Measurements from ENCODE around the gene CFLAR. TPM values are rescaled to one million over a fixed set of nuclear protein-coding genes. Genes with fewer than 3 reads are reported as not detected.

Gene CFLAR
- total RNA-seq, 2 donors from 2014 or later: 165 to 315 TPM

GRCh38 chr2:201127152-201127511, 11.2 kb downstream of the CFLAR start:
- TF ChIP-seq, protein P1, sequence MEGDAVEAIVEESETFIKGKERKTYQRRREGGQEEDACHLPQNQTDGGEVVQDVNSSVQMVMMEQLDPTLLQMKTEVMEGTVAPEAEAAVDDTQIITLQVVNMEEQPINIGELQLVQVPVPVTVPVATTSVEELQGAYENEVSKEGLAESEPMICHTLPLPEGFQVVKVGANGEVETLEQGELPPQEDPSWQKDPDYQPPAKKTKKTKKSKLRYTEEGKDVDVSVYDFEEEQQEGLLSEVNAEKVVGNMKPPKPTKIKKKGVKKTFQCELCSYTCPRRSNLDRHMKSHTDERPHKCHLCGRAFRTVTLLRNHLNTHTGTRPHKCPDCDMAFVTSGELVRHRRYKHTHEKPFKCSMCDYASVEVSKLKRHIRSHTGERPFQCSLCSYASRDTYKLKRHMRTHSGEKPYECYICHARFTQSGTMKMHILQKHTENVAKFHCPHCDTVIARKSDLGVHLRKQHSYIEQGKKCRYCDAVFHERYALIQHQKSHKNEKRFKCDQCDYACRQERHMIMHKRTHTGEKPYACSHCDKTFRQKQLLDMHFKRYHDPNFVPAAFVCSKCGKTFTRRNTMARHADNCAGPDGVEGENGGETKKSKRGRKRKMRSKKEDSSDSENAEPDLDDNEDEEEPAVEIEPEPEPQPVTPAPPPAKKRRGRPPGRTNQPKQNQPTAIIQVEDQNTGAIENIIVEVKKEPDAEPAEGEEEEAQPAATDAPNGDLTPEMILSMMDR (IDR thresholded peaks at IDR 0.05): no peak
- H3K4me3 ChIP-seq: peak overlapping the region; percentile 60
- H3K27ac ChIP-seq: peak overlapping the region; percentile 64 to 83
- H3K4me1 ChIP-seq (ENCODE audit: control insufficient read depth in 1 of 2, low read depth in 2 of 2): peaks cover 89 to 93% of the 10 kb centered on the region in 2 donors
- no peaks in the 10 kb centered on the region for H3K9me3 ChIP-seq
- ATAC-seq (ENCODE audit: insufficient number of reproducible peaks, low FRiP score, low read depth): no peak
- H3K27me3 ChIP-seq (replicated peaks; ENCODE audit: insufficient read depth): no peaks in the 10 kb centered on the region
- H3K36me3 ChIP-seq: no peaks in the 10 kb centered on the region
- no peak for DNase-seq (ENCODE audit: low spot score)

DNA sequence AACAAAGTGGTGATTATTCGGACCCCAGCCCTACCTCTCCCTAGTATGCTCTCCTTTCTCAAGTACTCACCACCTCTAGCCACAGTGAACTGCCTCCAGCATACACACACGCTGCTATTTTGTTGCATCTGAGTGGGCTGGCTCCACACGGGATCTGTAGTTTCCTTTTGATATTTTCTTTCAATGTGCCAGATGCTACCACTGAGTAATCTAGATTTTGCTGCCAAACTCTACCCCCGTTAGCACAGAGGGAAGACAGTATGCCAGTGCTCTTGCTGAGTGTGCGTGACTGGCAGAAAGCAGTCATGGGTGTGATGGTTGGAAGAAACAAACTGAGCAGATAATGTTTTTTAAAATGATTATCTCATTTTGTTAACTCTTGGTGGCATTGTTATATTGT, 11.6 kb downstream of the CFLAR start:
- H3K4me1 ChIP-seq (ENCODE audit: control insufficient read depth in 1 of 2, low read depth in 2 of 2): peaks cover 86 to 90% of the 10 kb centered on the region in 2 donors
- peak overlapping the region; percentile 64 to 83 for H3K27ac ChIP-seq
- no peaks in the 10 kb centered on the region for H3K36me3 ChIP-seq
- H3K4me3 ChIP-seq: peak overlapping the region; percentile 60
- no peaks in the 10 kb centered on the region for H3K27me3 ChIP-seq (replicated peaks; ENCODE audit: insufficient read depth)
- TF ChIP-seq, protein P1 (IDR thresholded peaks at IDR 0.05): no peak
- DNase-seq (ENCODE audit: low spot score): no peak
- no peaks in the 10 kb centered on the region for H3K9me3 ChIP-seq
- ATAC-seq (ENCODE audit: insufficient number of reproducible peaks, low FRiP score, low read depth): peak; percentile 74

- Histone ChIP-seq H3K4me1 (ENCODE audit: control insufficient read depth in 1 of 2, low read depth in 2 of 2) (peaks cover 82 to 90% of the 10 kb centered on the region in 2 donors), H3K27ac (peak overlapping the region in 1 of 2 donors; percentile 83), H3K36me3 (no peaks in the 10 kb centered on the region), H3K9me3 (no peaks in the 10 kb centered on the region), H3K27me3 (replicated peaks; ENCODE audit: insufficient read depth) (no peaks in the 10 kb centered on the region), H3K4me3 (peak overlapping the region; percentile 60)
- ATAC-seq (ENCODE audit: insufficient number of reproducible peaks, low FRiP score, low read depth) (no peak), DNase-seq (ENCODE audit: low spot score) (no peak)
- TF ChIP-seq, protein P1 (IDR thresholded peaks at IDR 0.05): no peak
These were observed 12.1 kb downstream of the CFLAR start for GRCh38 chr2:201128033-201128432.

- Histone ChIP-seq H3K9me3 (no peaks in the 10 kb centered on the region), H3K27me3 (replicated peaks; ENCODE audit: insufficient read depth) (no peaks in the 10 kb centered on the region), H3K4me3 (peak overlapping the region; percentile 13), H3K27ac (peak overlapping the region; percentile 1 to 83), H3K36me3 (peaks cover 7% of the 10 kb centered on the region), H3K4me1 (ENCODE audit: control insufficient read depth in 1 of 2, low read depth in 2 of 2) (peaks cover 72 to 83% of the 10 kb centered on the region in 2 donors)
- TF ChIP-seq, protein P1 (IDR thresholded peaks at IDR 0.05): no peak
- ATAC-seq (ENCODE audit: insufficient number of reproducible peaks, low FRiP score, low read depth) (no peak), DNase-seq (ENCODE audit: low spot score) (no peak)
These were observed 13.1 kb downstream of the CFLAR start for GRCh38 chr2:201128933-201129505.

DNA sequence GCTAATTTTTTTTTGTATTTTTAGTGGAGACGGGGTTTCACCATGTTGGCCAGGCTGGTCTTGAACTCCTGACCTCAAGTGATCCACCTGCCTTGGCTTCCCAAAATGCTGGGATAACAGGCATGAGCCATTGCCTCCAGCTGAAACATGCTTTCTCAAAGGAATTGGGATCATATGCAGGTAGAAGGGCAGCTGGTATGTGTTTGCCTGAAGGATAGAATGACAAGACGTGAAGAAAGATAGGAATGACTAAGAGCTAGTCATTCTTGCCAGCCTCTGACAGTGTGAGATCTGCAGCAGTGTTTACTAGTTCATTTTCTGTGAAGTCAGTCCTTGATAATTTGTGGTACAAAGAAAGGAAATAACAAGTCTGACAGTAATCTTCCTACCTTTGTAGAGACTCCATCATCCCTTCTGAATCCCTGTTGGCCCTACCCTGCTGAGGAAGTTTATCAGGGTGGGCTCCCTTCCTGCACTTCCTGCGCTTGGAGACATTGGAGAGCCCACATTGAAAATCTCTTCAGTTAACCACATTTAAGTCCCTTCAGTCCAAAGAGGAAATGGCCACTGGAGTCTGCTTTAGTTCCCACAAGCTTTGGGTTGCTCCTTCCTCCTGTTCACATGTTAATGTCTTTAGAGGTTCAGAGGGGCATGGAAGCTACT, 14.7 kb downstream of the CFLAR start:
- Histone ChIP-seq H3K36me3 (peaks cover 12% of the 10 kb centered on the region), H3K27ac (peak overlapping the region in 1 of 2 donors; percentile 62), H3K4me3 (peak overlapping the region; percentile 22), H3K4me1 (ENCODE audit: control insufficient read depth in 1 of 2, low read depth in 2 of 2) (peaks cover 63 to 74% of the 10 kb centered on the region in 2 donors), H3K27me3 (replicated peaks; ENCODE audit: insufficient read depth) (no peaks in the 10 kb centered on the region), H3K9me3 (no peaks in the 10 kb centered on the region)
- TF ChIP-seq, protein P1 (IDR thresholded peaks at IDR 0.05): no peak
- ATAC-seq (ENCODE audit: insufficient number of reproducible peaks, low FRiP score, low read depth) (no peak), DNase-seq (ENCODE audit: low spot score) (no peak)

Measured in thoracic aorta (tissue), 2 donors.